Esophagus squamous epithelium (tissue), 5 donors: Measurements from ENCODE around the gene RMND5A. TPM values are rescaled to one million over a fixed set of nuclear protein-coding genes. Genes with fewer than 3 reads are reported as not detected.
"Not testable (repeated sequence)": the region's sequence is repeated elsewhere in the genome, so short reads cannot be mapped to it uniquely, and the experiment has no call there.

Source experiments
- DNase-seq: peaks from one replicate; lab custom pipeline; 2025; lab: John Stamatoyannopoulos, UW
- H3K27ac ChIP-seq, 4 donors: fragments of 200-600 bp; sonication (generic); one replicate each; pipeline ENCODE4 v1.5.1; 2016 to 2019; ENCODE audit warnings: mild to moderate bottlenecking in 1 of 4
- H3K27me3 ChIP-seq, 4 donors: fragments of 200-600 bp; sonication (generic); 1 replicate in 3 of 4; 2 replicates in 1 of 4; pipeline versions ENCODE4 v1.5.1 to v1.6.0; 2017 to 2021; ENCODE audit warnings: antibody characterized with exemption in 1 of 4
- H3K36me3 ChIP-seq, 3 donors: fragments of 200-600 bp; sonication (generic); one replicate each; pipeline ENCODE4 v1.5.1; 2016 to 2019
- H3K4me1 ChIP-seq, 3 donors: fragments of 200-600 bp; sonication (generic); one replicate each; pipeline ENCODE4 v1.5.1; 2017 to 2019
- H3K4me3 ChIP-seq, 4 donors: fragments of 200-600 bp; sonication (generic); 1 replicate in 3 of 4; 2 replicates in 1 of 4; pipeline ENCODE4 v1.5.1; 2016 to 2019; ENCODE audit warnings: mild to moderate bottlenecking in 2 of 4, moderate library complexity in 1 of 4
- H3K9me3 ChIP-seq, 3 donors: fragments of 200-600 bp; sonication (generic); one replicate each; pipeline ENCODE4 v1.5.1; 2016 to 2019
- CTCF ChIP-seq, 6 experiments: fragments of 450-650 bp in 4 of 6; fragments of 200-600 bp in 2 of 6; sonication (generic) in 2 of 6; IDR thresholded peaks; one replicate each; pipeline ENCODE4 v1.5.1; 2016 to 2019; ENCODE audit warnings: antibody characterized with exemption in 6 of 6, mild to moderate bottlenecking in 4 of 6, moderate library complexity in 4 of 6
- POLR2A ChIP-seq, 4 donors: fragments of 450-650 bp; IDR thresholded peaks; one replicate each; pipeline ENCODE4 v1.6.1; 2017; ENCODE audit warnings: antibody characterized with exemption in 4 of 4, mild to moderate bottlenecking in 4 of 4, moderate library complexity in 3 of 4
- WGBS, 2 donors: methylation state at CpG; one replicate each; pipeline ENCODE4 v1.1.5; 2018; 5-methylcytosine and 5-hydroxymethylcytosine counted together
- intact Hi-C: fragments of 100-400 bp; cut with DNase I; formaldehyde crosslinking; loops from one replicate; pipeline ENCODE4 v1.15.0; 2022
- total RNA-seq, 4 donors: library from RNA; depleted of rRNA; stranded (reverse); fragments of >200 nt; gene quantifications; one replicate each; pipeline ENCODE4 v1.1.0, GENCODE V29; 2016
- donor health status: DM: yes; HTN: yes; CAD: no.

Gene RMND5A
- total RNA-seq, 4 donors from 2014 or later: 36.0 to 65.4 (median 48.7) TPM

DNA sequence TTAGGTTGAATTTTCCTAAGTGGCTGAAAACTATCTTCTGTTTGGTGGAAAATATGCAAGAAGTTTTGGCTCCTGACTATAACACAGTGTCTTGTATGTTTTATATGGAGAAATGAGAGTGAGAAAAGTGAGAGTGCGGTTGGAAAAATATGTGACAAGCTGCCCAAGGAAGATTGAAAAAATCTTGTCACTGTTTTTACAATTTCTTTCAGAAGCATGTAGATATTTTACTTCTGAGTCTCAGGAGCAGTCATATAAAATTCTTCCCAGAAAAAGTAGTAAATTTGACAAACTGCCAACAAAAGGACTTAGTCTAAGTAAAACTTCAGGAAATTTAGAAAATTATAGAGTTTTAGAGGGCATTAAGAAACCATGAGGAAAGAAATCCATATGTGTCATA, 19.4 kb upstream of the RMND5A start:
- no peaks in the 10 kb centered on the region for H3K36me3 ChIP-seq
- H3K4me3 ChIP-seq: no peak overlapping the region
- intact Hi-C loops: no loop called here
- no peak for TF ChIP-seq CTCF (IDR thresholded peaks at IDR 0.05)
- TF ChIP-seq POLR2A (IDR thresholded peaks at IDR 0.05): no peak
- 87 to 93% methylated on average over 1 of the region's 1 CpG for WGBS, 2 donors
- peaks cover 0 to 24% (median 11%) of the 10 kb centered on the region in 3 donors for H3K4me1 ChIP-seq
- H3K27ac ChIP-seq: no peak overlapping the region
- H3K9me3 ChIP-seq: peaks cover 0 to 7% (median 2%) of the 10 kb centered on the region in 3 donors
- H3K27me3 ChIP-seq: no peaks in the 10 kb centered on the region
- no peak for DNase-seq

GRCh38 chr2:86703704-86704361, 16.3 kb upstream of the RMND5A start:
- Histone ChIP-seq H3K4me3 (no peak overlapping the region), H3K36me3 (no peaks in the 10 kb centered on the region), H3K4me1 (peaks cover 0 to 20% (median 11%) of the 10 kb centered on the region in 3 donors), H3K27ac (peak overlapping the region in 2 of 4 donors; percentile 14 to 43), H3K9me3 (no peaks in the 10 kb centered on the region), H3K27me3 (no peaks in the 10 kb centered on the region)
- no peak for TF ChIP-seq CTCF (IDR thresholded peaks at IDR 0.05)
- TF ChIP-seq POLR2A (IDR thresholded peaks at IDR 0.05): no peak
- WGBS, 2 donors: 17 to 51% methylated on average over 14 of the region's 14 CpGs
- intact Hi-C loops: no loop called here
- no peak for DNase-seq

GRCh38 chr2:86704459-86704971, 15.6 kb upstream of the RMND5A start:
- TF ChIP-seq CTCF (IDR thresholded peaks at IDR 0.05): no peak
- no peak for TF ChIP-seq POLR2A (IDR thresholded peaks at IDR 0.05)
- no peak for DNase-seq
- H3K27ac ChIP-seq: peak overlapping the region in 1 of 4 donors; percentile 43

GRCh38 chr2:86706220-86706619, 13.9 kb upstream of the RMND5A start:
- no peak overlapping the region for H3K4me3 ChIP-seq
- no peak for DNase-seq
- 82 to 86% methylated on average over 5 to 6 of the region's 6 CpGs for WGBS, 2 donors
- no peak overlapping the region for H3K27ac ChIP-seq
- TF ChIP-seq CTCF (IDR thresholded peaks at IDR 0.05) (no peak), POLR2A (IDR thresholded peaks at IDR 0.05) (no peak)
- intact Hi-C loops: no loop called here
- no peaks in the 10 kb centered on the region for H3K36me3 ChIP-seq
- peaks cover 0 to 20% (median 11%) of the 10 kb centered on the region in 3 donors for H3K4me1 ChIP-seq
- H3K27me3 ChIP-seq: no peaks in the 10 kb centered on the region
- H3K9me3 ChIP-seq: no peaks in the 10 kb centered on the region

More at GRCh38 chr2:86704459-86704971, 15.6 kb upstream of the RMND5A start:
- no peak overlapping the region for H3K4me3 ChIP-seq
- H3K9me3 ChIP-seq: no peaks in the 10 kb centered on the region
- peaks cover 0 to 20% (median 11%) of the 10 kb centered on the region in 3 donors for H3K4me1 ChIP-seq
- intact Hi-C loops: no loop called here
- H3K36me3 ChIP-seq: no peaks in the 10 kb centered on the region
- 23 to 40% methylated on average over 4 of the region's 4 CpGs for WGBS, 2 donors
- no peaks in the 10 kb centered on the region for H3K27me3 ChIP-seq

- H3K27ac ChIP-seq: no peak overlapping the region
- H3K9me3 ChIP-seq: no peaks in the 10 kb centered on the region
- no peaks in the 10 kb centered on the region for H3K27me3 ChIP-seq
- peaks cover 0 to 20% (median 11%) of the 10 kb centered on the region in 3 donors for H3K4me1 ChIP-seq
- TF ChIP-seq CTCF (IDR thresholded peaks at IDR 0.05) (no peak), POLR2A (IDR thresholded peaks at IDR 0.05) (no peak)
- no peak overlapping the region for H3K4me3 ChIP-seq
- intact Hi-C loops: no loop called here
- H3K36me3 ChIP-seq: no peaks in the 10 kb centered on the region
- DNase-seq: no peak
- 96 to 97% methylated on average over 2 of the region's 2 CpGs for WGBS, 2 donors
Observed at GRCh38 chr2:86706935-86707334, 13.2 kb upstream of the RMND5A start.

DNA sequence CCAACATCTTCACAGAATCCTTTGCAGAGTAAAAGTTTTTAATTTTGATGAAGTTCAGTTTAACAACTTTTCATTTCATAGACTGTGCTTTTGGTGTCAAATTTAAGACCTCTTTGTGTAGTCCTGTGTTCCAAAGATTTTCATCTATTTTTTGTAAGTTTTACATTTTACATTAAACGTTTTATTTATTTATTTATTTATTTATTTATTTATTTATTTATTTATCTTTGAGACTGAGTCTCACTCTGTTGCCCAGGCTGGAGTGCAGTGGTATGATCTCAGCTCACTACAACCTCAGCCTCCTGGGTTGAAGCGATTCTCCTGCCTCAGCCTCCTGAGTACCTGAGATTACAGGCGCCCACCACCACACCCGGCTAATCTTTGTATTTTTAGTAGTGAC, 12.0 kb upstream of the RMND5A start:
- H3K27ac ChIP-seq, DNase-seq, H3K4me3 ChIP-seq, H3K9me3 ChIP-seq, H3K36me3 ChIP-seq, H3K27me3 ChIP-seq, intact Hi-C loops: not testable (repeated sequence)
- H3K4me1 ChIP-seq: peaks cover 0 to 18% (median 11%) of the 10 kb centered on the region in 3 donors
- 82 to 84% methylated on average over 4 of the region's 4 CpGs for WGBS, 2 donors

DNA sequence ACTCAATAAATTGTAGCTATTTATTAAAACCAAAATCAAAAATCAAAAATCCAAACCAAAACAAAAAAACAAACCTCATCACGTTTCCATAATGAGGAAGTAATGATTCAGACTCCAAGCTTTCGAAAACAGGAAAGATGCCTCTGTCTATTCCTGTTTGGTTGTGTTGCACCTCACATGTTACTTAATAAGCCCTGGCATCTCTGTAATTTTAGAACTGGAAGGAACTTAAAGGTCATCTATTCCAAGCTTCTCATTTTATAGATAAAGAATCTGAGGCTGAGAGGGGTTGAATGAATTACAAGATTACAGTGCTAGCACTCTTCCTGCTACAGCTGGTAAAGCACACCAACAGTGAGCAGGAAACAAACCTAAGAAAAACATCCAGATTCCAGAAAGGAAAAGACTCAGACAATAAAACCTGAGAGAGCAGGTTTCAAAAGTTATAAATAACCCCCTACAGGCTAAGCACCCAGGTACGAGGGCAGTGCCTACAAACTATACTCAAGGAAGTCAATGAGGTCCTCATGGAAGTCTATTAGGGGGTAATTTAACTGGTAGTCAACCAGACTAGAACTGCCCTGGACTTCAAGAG, 5.4 kb upstream of the RMND5A start:
- H3K4me3 ChIP-seq, H3K36me3 ChIP-seq, intact Hi-C loops, H3K9me3 ChIP-seq, H3K27me3 ChIP-seq, H3K4me1 ChIP-seq, DNase-seq: not testable (repeated sequence)
- peak overlapping the region in 1 of 4 donors; percentile 36 for H3K27ac ChIP-seq
- WGBS, 2 donors: 33 to 59% methylated on average over 1 to 2 of the region's 3 CpGs
